ENCODE data around the gene MAB21L2. TPM values are rescaled to one million over a fixed set of nuclear protein-coding genes. Genes with fewer than 3 reads are reported as not detected.

Gene MAB21L2
- polyA plus RNA-seq, 3 donors = not detected

DNA sequence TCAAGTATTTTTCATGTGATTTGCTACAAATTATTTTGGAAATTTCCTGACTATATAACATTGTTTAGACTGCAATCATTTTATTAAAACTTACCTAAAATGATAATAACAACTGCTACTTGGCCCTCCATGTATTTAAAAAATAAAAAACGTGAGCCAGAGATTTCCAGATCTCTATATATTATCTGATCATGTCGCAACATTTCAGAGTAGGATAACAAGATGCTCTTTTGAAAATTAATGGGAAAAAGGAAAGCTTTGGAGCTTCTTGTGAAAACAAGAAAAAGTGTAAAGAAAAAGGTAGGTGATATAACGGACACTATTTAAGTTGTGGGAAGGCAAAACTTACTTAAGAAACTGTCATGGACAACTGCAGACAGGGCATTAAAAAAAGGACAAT lies 14.9 kb upstream of the MAB21L2 start:
- no peaks in the 10 kb centered on the region for H3K36me3 ChIP-seq (replicated peaks in 1 of 2; ENCODE audit: control insufficient read depth in 1 of 2, insufficient read depth in 2 of 2, low read length in 2 of 2)
- no peak overlapping the region for H3K4me3 ChIP-seq (replicated peaks in 1 of 3; ENCODE audit: low read depth in 2 of 3, low read length in 3 of 3)
- no peak overlapping the region for H3K27ac Mint-ChIP-seq
- intact Hi-C loops (cut with micrococcal nuclease) = no loop called here
- no peaks in the 10 kb centered on the region for H3K27me3 ChIP-seq (ENCODE audit: control insufficient read depth in 2 of 2, insufficient read depth in 2 of 2, low read length in 2 of 2)
- no peaks in the 10 kb centered on the region for H4K20me1 ChIP-seq (ENCODE audit: insufficient read depth, low read length)
- peaks cover 0 to 3% of the 10 kb centered on the region in 2 donors for H3K36me3 Mint-ChIP-seq
- no peaks in the 10 kb centered on the region for H3K9me3 ChIP-seq (replicated peaks in 1 of 2; ENCODE audit: control insufficient read depth in 1 of 2, insufficient read depth in 1 of 2, low read length in 2 of 2)
- no peaks in the 10 kb centered on the region for H3K79me2 ChIP-seq (ENCODE audit: insufficient read depth, low read length)
- WGBS (ENCODE audit: insufficient coverage) = no CpG with 5 or more reads among the region's 3 CpGs
- no peak overlapping the region for H3K4me3 Mint-ChIP-seq
- DNase-seq = no peak
- no peaks in the 10 kb centered on the region for H3K27me3 Mint-ChIP-seq (ENCODE audit: low read depth in 3 of 3)
- H3K4me1 Mint-ChIP-seq = no peaks in the 10 kb centered on the region
- H3K9ac ChIP-seq (ENCODE audit: insufficient read depth, low read length, poor library complexity, severe bottlenecking) = no peak overlapping the region
- no peak overlapping the region for H2AFZ ChIP-seq (ENCODE audit: insufficient read depth, low read depth, low read length, poor library complexity, severe bottlenecking)
- TF ChIP-seq, protein P1, sequence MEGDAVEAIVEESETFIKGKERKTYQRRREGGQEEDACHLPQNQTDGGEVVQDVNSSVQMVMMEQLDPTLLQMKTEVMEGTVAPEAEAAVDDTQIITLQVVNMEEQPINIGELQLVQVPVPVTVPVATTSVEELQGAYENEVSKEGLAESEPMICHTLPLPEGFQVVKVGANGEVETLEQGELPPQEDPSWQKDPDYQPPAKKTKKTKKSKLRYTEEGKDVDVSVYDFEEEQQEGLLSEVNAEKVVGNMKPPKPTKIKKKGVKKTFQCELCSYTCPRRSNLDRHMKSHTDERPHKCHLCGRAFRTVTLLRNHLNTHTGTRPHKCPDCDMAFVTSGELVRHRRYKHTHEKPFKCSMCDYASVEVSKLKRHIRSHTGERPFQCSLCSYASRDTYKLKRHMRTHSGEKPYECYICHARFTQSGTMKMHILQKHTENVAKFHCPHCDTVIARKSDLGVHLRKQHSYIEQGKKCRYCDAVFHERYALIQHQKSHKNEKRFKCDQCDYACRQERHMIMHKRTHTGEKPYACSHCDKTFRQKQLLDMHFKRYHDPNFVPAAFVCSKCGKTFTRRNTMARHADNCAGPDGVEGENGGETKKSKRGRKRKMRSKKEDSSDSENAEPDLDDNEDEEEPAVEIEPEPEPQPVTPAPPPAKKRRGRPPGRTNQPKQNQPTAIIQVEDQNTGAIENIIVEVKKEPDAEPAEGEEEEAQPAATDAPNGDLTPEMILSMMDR (IDR thresholded peaks at IDR 0.05) = no peak
- no peaks in the 10 kb centered on the region for H3K4me1 ChIP-seq (ENCODE audit: control insufficient read depth in 1 of 2, insufficient read depth in 2 of 2, low read length in 2 of 2)
- H3K4me2 ChIP-seq (replicated peaks; ENCODE audit: extremely low read depth, low read length, poor library complexity, severe bottlenecking) = no peak overlapping the region
- peaks cover 0 to 3% (median 2%) of the 10 kb centered on the region in 7 donors for H3K9me3 Mint-ChIP-seq
- no peak overlapping the region for H3K27ac ChIP-seq (ENCODE audit: low read depth in 1 of 2, low read length in 2 of 2)

DNA sequence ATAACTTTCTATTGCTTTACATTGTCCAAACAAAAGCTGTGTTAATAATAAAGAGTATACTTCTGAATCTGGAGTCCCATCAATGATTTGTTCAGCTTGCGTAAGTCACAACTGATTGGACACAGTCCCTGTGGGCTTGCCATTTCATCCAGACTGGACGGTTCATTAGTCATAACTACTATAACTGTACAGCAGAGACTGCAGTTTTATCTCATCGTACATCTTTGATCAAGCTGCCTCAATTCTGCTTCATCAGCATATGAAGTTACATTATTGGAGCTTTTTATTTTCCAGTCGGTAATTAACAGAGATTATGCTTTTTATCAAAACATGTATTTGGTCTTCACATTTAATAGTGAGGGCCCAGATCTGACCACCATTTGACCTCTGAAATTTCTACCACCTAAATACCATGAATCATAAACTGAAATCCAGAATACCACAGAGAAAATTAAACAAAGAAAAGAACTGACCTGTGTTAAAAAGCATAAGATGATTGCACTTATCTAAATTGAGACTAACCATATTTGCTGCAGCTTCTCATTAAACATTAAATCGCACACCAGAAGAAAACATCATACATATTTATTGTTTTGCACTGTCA lies 12.5 kb upstream of the MAB21L2 start:
- H3K36me3 ChIP-seq (replicated peaks in 1 of 2; ENCODE audit: control insufficient read depth in 1 of 2, insufficient read depth in 2 of 2, low read length in 2 of 2) = no peaks in the 10 kb centered on the region
- H3K4me3 ChIP-seq (replicated peaks in 1 of 3; ENCODE audit: low read depth in 2 of 3, low read length in 3 of 3) = no peak overlapping the region
- no peaks in the 10 kb centered on the region for H3K9me3 ChIP-seq (replicated peaks in 1 of 2; ENCODE audit: control insufficient read depth in 1 of 2, insufficient read depth in 1 of 2, low read length in 2 of 2)
- Mint-ChIP-seq H3K4me1 (no peaks in the 10 kb centered on the region), H3K27ac (no peak overlapping the region), H3K4me3 (no peak overlapping the region), H3K27me3 (ENCODE audit: low read depth in 3 of 3) (no peaks in the 10 kb centered on the region), H3K36me3 (peaks cover 0 to 3% of the 10 kb centered on the region in 2 donors), H3K9me3 (no peaks in the 10 kb centered on the region)
- H3K27ac ChIP-seq (ENCODE audit: low read depth in 1 of 2, low read length in 2 of 2) = no peak overlapping the region
- intact Hi-C loops (cut with micrococcal nuclease) = no loop called here
- no peaks in the 10 kb centered on the region for H3K4me1 ChIP-seq (ENCODE audit: control insufficient read depth in 1 of 2, insufficient read depth in 2 of 2, low read length in 2 of 2)
- TF ChIP-seq, protein P1 (IDR thresholded peaks at IDR 0.05) = no peak
- H3K79me2 ChIP-seq (ENCODE audit: insufficient read depth, low read length) = no peaks in the 10 kb centered on the region
- H3K27me3 ChIP-seq (ENCODE audit: control insufficient read depth in 2 of 2, insufficient read depth in 2 of 2, low read length in 2 of 2) = no peaks in the 10 kb centered on the region
- WGBS (ENCODE audit: insufficient coverage) = 100% methylated on average over 2 of the region's 5 CpGs
- no peak overlapping the region for H2AFZ ChIP-seq (ENCODE audit: insufficient read depth, low read depth, low read length, poor library complexity, severe bottlenecking)
- no peak overlapping the region for H3K4me2 ChIP-seq (replicated peaks; ENCODE audit: extremely low read depth, low read length, poor library complexity, severe bottlenecking)
- DNase-seq = no peak
- no peak overlapping the region for H3K9ac ChIP-seq (ENCODE audit: insufficient read depth, low read length, poor library complexity, severe bottlenecking)
- no peaks in the 10 kb centered on the region for H4K20me1 ChIP-seq (ENCODE audit: insufficient read depth, low read length)
